Muscle layer of duodenum (tissue), 2 donors: ENCODE measurements around the gene CRACR2B.
A peak's percentile ranks its signal among the peaks of the same experiment; 100 is the strongest.

Experiments used
- H3K27ac ChIP-seq: one replicate; pipeline ENCODE4 v1.7.0; 2013; ENCODE audit warnings: mild to moderate bottlenecking, low read length
- H3K27me3 ChIP-seq: one replicate; pipeline ENCODE4 v1.7.0; 2013; ENCODE audit warnings: low read depth, mild to moderate bottlenecking, control low read depth, low read length
- H3K36me3 ChIP-seq, 2 donors: one replicate each; pipeline ENCODE4 v1.7.0; 2013; ENCODE audit warnings: low read length in 2 of 2, control low read depth in 1 of 2, mild to moderate bottlenecking in 1 of 2; ENCODE audit not compliant: insufficient read depth in 2 of 2, control insufficient read depth in 1 of 2
- H3K4me1 ChIP-seq, 2 donors: one replicate each; pipeline ENCODE4 v1.7.0; 2013; ENCODE audit warnings: low read length in 2 of 2, mild to moderate bottlenecking in 2 of 2, control low read depth in 1 of 2, moderate library complexity in 1 of 2; ENCODE audit not compliant: insufficient read depth in 2 of 2, control insufficient read depth in 1 of 2
- H3K4me3 ChIP-seq, 2 donors: one replicate each; pipeline ENCODE4 v1.7.0; 2013; ENCODE audit warnings: low read length in 2 of 2, low read depth in 1 of 2, mild to moderate bottlenecking in 1 of 2
- H3K9me3 ChIP-seq, 2 donors: one replicate each; pipeline ENCODE4 v1.7.0; 2013; ENCODE audit warnings: low read length in 2 of 2, control low read depth in 1 of 2, mild to moderate bottlenecking in 1 of 2; ENCODE audit not compliant: control insufficient read depth in 1 of 2
- donor health status: healthy.

The CRACR2B gene

GRCh38 chr11:824942-825341 lies 2.8 kb upstream of the CRACR2B start:
- Histone ChIP-seq H3K36me3 (peaks cover 0 to 32% of the 10 kb centered on the region in 2 donors), H3K9me3 (no peaks in the 10 kb centered on the region), H3K4me1 (peaks cover 11 to 51% of the 10 kb centered on the region in 2 donors), H3K27ac (no peak overlapping the region), H3K4me3 (no peak overlapping the region), H3K27me3 (no peaks in the 10 kb centered on the region)

- Histone ChIP-seq H3K27me3 (no peaks in the 10 kb centered on the region), H3K4me3 (no peak overlapping the region), H3K9me3 (no peaks in the 10 kb centered on the region), H3K27ac (peak overlapping the region; percentile 23), H3K36me3 (peaks cover 0 to 32% of the 10 kb centered on the region in 2 donors), H3K4me1 (peaks cover 10 to 53% of the 10 kb centered on the region in 2 donors)
Measured at GRCh38 chr11:825366-826226, 2.1 kb upstream of the CRACR2B start.

- no peaks in the 10 kb centered on the region for H3K27me3 ChIP-seq
- no peak overlapping the region for H3K4me3 ChIP-seq
- peak overlapping the region; percentile 23 for H3K27ac ChIP-seq
- no peaks in the 10 kb centered on the region for H3K9me3 ChIP-seq
- H3K36me3 ChIP-seq, result peaks cover 0 to 32% of the 10 kb centered on the region in 2 donors
- peaks cover 4 to 53% of the 10 kb centered on the region in 2 donors for H3K4me1 ChIP-seq
Measured at GRCh38 chr11:826227-826621, 1.5 kb upstream of the CRACR2B start.

GRCh38 chr11:826836-827145 lies 928 bp upstream of the CRACR2B start:
- Histone ChIP-seq H3K4me1 (peaks cover 0 to 53% of the 10 kb centered on the region in 2 donors), H3K27ac (no peak overlapping the region), H3K27me3 (no peaks in the 10 kb centered on the region), H3K36me3 (peaks cover 0 to 32% of the 10 kb centered on the region in 2 donors), H3K9me3 (no peaks in the 10 kb centered on the region), H3K4me3 (peak overlapping the region in 1 of 2 donors; percentile 44)

GRCh38 chr11:827146-827896 lies 398 bp upstream of the CRACR2B start:
- H3K27ac ChIP-seq, result peak overlapping the region; percentile 72
- peaks cover 0 to 31% of the 10 kb centered on the region in 2 donors for H3K36me3 ChIP-seq
- peaks cover 0 to 55% of the 10 kb centered on the region in 2 donors for H3K4me1 ChIP-seq
- no peaks in the 10 kb centered on the region for H3K9me3 ChIP-seq
- H3K27me3 ChIP-seq, result no peaks in the 10 kb centered on the region
- H3K4me3 ChIP-seq, result peak overlapping the region in 1 of 2 donors; percentile 44

GRCh38 chr11:828506-829175 lies 922 bp downstream of the CRACR2B start:
- no peak overlapping the region for H3K27ac ChIP-seq
- peak overlapping the region in 1 of 2 donors; percentile 3 for H3K4me3 ChIP-seq
- peaks cover 0 to 22% of the 10 kb centered on the region in 2 donors for H3K36me3 ChIP-seq
- H3K27me3 ChIP-seq, result no peaks in the 10 kb centered on the region
- H3K9me3 ChIP-seq, result no peaks in the 10 kb centered on the region
- peaks cover 0 to 60% of the 10 kb centered on the region in 2 donors for H3K4me1 ChIP-seq

GRCh38 chr11:829176-829846 lies 1.6 kb downstream of the CRACR2B start:
- Histone ChIP-seq H3K9me3 (no peaks in the 10 kb centered on the region), H3K36me3 (peaks cover 0 to 16% of the 10 kb centered on the region in 2 donors), H3K4me3 (peak overlapping the region; percentile 39 to 58), H3K4me1 (peaks cover 0 to 66% of the 10 kb centered on the region in 2 donors), H3K27me3 (no peaks in the 10 kb centered on the region), H3K27ac (no peak overlapping the region)

- Histone ChIP-seq H3K27ac (no peak overlapping the region), H3K27me3 (no peaks in the 10 kb centered on the region)
Measured at GRCh38 chr11:829847-830294, 2.2 kb downstream of the CRACR2B start.

GRCh38 chr11:830295-831117 lies 2.8 kb downstream of the CRACR2B start:
- H3K4me3 ChIP-seq, result peak overlapping the region in 1 of 2 donors; percentile 58
- no peak overlapping the region for H3K27ac ChIP-seq
- no peaks in the 10 kb centered on the region for H3K9me3 ChIP-seq
- H3K27me3 ChIP-seq, result no peaks in the 10 kb centered on the region
- H3K4me1 ChIP-seq, result peaks cover 0 to 75% of the 10 kb centered on the region in 2 donors
- H3K36me3 ChIP-seq, result peaks cover 0 to 4% of the 10 kb centered on the region in 2 donors

More at GRCh38 chr11:829847-830294, 2.2 kb downstream of the CRACR2B start:
- Histone ChIP-seq H3K36me3 (peaks cover 0 to 10% of the 10 kb centered on the region in 2 donors), H3K4me1 (peaks cover 0 to 72% of the 10 kb centered on the region in 2 donors), H3K4me3 (peak overlapping the region; percentile 39 to 58), H3K9me3 (no peaks in the 10 kb centered on the region)
